Ecto neural progenitor cell (in vitro differentiated cells): ENCODE measurements around the gene MICA.
"Not testable (repeated sequence)": the region's sequence is repeated elsewhere in the genome, so short reads cannot be mapped to it uniquely, and the experiment has no call there.

Experiments used
- DNase-seq: peaks from one replicate; pipeline ENCODE4 v3.0.0-alpha.2; 2018; ENCODE audit warnings: low spot score

The MICA gene

GRCh38 chr6:31414148-31414770 lies 10.9 kb downstream of the MICA start:
- DNase-seq, result peak; percentile 29

GRCh38 chr6:31414771-31415265 lies 11.4 kb downstream of the MICA start:
- peak; percentile 32 for DNase-seq

DNA sequence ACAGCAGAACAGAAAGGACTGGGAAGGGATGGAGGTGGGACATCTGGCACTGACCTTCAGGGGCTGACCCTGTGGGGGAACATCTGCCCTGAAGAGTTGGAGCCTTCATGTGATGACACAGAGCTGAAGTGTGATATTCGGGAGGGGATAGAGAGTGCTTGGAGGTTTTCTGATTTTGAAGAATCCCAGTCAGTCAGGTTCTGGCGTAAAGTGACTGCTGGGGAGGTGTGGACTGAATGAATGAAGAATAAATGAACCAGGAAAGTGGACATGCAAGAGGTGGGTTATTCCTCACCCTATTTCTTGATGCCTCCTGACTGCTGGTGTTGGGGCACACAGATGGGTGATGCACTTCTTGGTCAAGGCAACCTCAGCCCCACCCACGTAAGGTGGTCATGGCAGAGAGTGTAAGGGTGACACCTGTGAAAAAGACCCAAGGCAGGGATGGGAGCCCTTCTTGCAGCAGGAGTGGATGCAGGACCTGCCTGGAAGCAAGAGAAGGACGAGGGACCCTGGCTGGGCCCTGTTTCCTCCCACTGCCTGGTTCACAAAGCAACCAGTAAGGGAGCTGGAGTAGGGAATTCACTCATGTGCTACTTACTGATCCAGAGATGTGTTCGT lies 13.1 kb downstream of the MICA start:
- no peak for DNase-seq

DNA sequence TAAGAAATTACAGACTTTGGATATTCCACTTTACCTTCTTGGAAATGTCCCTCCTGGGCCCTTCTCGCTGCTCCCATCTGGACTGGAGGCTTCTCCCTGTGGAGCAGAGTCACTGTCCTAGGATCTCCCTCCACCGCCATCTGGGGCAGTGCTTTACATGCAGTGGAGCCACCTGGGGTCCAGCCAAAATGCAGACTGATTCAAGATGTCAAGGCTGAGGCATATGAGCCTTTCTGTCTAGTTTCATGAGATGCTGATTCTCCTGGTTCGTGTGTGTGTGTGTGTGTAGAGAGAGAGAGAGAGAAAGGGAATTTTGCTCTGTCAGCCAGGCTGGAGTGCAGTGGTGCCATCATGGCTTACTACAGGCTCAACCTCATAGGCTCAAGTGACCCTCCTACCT lies 14.9 kb downstream of the MICA start:
- DNase-seq, result no peak

- no peak for DNase-seq
Measured at GRCh38 chr6:31419842-31420241, 16.4 kb downstream of the MICA start.

GRCh38 chr6:31420546-31420945 lies 17.2 kb downstream of the MICA start:
- DNase-seq, result no peak

GRCh38 chr6:31422587-31422986 lies 19.2 kb downstream of the MICA start:
- DNase-seq, result no peak

DNA sequence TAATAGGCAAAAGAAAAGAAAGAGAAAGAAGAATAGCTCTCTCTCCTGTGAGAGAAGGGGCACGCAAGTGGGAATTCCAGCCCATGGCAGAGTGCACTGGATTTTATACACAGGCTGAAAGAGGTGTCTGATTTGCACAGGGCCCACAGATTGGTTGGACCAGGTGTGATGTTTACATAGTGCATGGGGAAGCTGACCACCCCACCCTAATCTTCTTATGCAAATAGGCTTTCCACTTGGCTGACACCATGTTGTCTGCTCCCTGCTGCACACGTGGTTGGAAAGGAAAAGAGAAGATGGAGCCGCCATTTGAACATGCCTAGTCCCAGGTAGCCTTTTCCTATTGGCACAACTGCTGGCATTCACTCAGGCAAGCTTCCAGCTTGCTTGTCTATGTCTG lies 20.2 kb downstream of the MICA start:
- DNase-seq, result no peak

GRCh38 chr6:31426395-31427354 lies 23.3 kb downstream of the MICA start:
- DNase-seq, result no peak

- no peak for DNase-seq
Measured at GRCh38 chr6:31430449-31430848, 27.1 kb downstream of the MICA start.

DNA sequence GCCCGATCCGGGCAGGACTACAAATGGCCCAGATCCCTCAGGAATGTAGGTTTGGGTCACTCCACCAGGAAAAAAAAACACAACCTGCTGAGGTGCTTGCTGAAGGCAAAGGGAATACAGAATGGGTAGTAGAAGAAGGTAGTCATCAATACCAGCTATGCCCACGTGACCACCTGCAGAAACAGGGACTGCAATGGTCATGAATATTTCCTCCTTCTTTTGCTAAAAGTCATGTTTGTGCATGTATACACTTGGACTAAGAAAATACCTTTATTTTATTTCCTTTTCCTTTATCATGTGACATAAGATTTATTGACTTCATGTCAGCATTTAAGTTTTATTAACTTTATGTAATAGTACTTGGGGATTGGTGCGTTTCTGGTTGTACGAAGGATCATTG lies 31.7 kb downstream of the MICA start:
- not testable (repeated sequence) for DNase-seq

- DNase-seq, result no peak
Measured at GRCh38 chr6:31438222-31438621, 34.8 kb downstream of the MICA start.

GRCh38 chr6:31438677-31439076 lies 35.3 kb downstream of the MICA start:
- DNase-seq, result no peak

- DNase-seq, result peak; percentile 86
Measured at GRCh38 chr6:31441365-31442267, 38.2 kb downstream of the MICA start.

DNA sequence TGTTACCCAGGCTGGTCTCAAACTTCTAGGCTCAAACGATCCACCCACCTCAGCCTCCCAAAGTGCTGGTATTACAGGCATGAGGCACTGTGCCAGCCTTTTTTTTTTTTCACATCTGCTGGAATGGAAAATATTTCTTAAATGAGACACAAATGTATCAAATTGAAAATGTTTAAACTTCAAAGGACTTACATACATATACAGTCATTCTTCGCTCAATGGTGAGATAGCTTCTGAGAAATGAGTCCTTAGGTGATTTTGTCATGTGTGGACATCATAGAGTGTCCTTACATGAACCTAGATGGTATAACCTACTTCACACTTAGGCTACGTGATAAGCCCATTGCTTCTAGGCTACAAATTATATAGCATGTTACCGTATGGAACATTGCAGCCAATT lies 43.1 kb downstream of the MICA start:
- no peak for DNase-seq

GRCh38 chr6:31446999-31447789 lies 43.8 kb downstream of the MICA start:
- not testable (repeated sequence) for DNase-seq

DNA sequence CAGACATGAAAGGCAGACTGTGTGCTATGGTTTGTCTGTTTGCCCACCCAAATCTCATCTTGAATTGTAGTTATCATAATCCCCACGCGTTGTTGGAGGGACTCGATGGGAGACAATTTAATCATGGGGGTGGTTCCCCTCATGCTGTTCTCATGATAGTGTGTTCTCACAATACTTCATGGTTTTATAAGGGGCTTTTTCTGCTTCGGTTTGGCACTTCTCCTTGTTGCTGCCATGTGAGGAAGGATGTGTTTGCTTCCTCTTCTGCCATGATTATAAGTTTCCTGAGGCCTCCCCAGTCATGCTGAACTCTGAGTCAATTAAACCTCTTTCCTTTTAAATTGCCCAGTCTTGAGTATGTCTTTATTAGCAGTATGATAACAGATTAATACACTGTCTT lies 47.4 kb downstream of the MICA start:
- DNase-seq, result no peak

GRCh38 chr6:31452859-31453258 lies 49.5 kb downstream of the MICA start:
- no peak for DNase-seq

DNA sequence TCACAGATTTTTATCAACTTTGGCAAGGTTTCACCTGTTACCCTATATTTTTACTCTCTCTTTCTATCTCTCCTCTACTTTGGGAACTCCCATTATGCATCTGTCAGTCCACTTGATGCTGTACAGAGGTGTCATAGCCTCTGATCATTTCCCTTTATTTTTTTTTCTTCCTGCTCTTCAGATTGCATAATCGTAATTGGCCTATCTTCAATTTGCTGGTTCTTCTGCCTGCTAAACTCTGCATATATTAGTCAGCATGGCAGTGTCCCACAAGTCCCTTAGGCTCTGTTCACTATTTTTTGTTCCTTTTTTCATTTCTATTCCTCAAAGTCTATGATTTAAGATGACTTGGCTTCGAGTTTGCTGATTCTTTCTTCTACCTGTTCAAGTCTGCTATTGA lies 49.9 kb downstream of the MICA start:
- no peak for DNase-seq

DNA sequence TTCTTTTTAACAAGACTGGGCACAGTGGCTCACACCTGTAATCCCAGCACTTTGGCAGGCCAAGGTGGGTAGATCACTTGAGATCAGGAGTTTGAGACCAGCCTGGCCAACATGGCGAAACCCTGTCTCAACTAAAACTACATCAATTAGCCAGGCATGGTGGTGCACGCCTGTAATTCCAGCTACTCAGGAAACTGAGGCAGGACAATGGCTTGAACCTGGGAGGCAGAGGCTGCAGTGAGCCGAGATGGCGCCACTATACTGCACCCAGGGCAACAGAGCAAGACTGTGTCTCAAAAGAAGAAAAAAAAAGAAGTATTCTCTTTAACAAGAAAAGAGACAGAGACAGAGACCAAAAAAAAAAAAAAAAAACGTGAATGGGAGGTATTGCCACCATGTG lies 56.5 kb downstream of the MICA start:
- not testable (repeated sequence) for DNase-seq
